HG03139 (cell line): ENCODE measurements around the gene TMEM30B.
"Not testable (repeated sequence)": the region's sequence is repeated elsewhere in the genome, so short reads cannot be mapped to it uniquely, and the experiment has no call there.

Source experiments
- ATAC-seq: cut with Tn5 transposase; IDR thresholded peaks from one replicate; pipeline ENCODE4 v1.9.1; 2021; ENCODE audit not compliant: unreplicated experiment

TMEM30B gene

GRCh38 chr14:61281186-61281947 lies at the start of gene TMEM30B:
Gene TMEM30B (minus strand): TSS chr14:61281338. CDS start chr14:61281147, 191 bp downstream.
- no peak for ATAC-seq

GRCh38 chr14:61330511-61330910 lies 49.4 kb upstream of the TMEM30B start:
- no peak for ATAC-seq

- no peak for ATAC-seq
These were observed 48.4 kb upstream of the TMEM30B start for GRCh38 chr14:61329478-61330051.

GRCh38 chr14:61328626-61329262 lies 47.6 kb upstream of the TMEM30B start:
- no peak for ATAC-seq

GRCh38 chr14:61326847-61327246 lies 45.7 kb upstream of the TMEM30B start:
- no peak for ATAC-seq

GRCh38 chr14:61326146-61326545 lies 45.0 kb upstream of the TMEM30B start:
- ATAC-seq = no peak

- ATAC-seq = no peak
These were observed 44.0 kb upstream of the TMEM30B start for GRCh38 chr14:61325166-61325565.

- ATAC-seq = no peak
These were observed 42.8 kb upstream of the TMEM30B start for GRCh38 chr14:61323970-61324369.

GRCh38 chr14:61322799-61323290 lies 41.7 kb upstream of the TMEM30B start:
- no peak for ATAC-seq

GRCh38 chr14:61322011-61322798 lies 41.1 kb upstream of the TMEM30B start:
- ATAC-seq = no peak

- ATAC-seq = peak; percentile 59
These were observed 40.4 kb upstream of the TMEM30B start, which contains the start of gene PRKCH for GRCh38 chr14:61321385-61322010. Gene PRKCH (plus strand): TSS chr14:61321579. CDS start chr14:61322102, 523 bp downstream.

- ATAC-seq = no peak
These were observed 39.8 kb upstream of the TMEM30B start for GRCh38 chr14:61320806-61321384.

GRCh38 chr14:61320170-61320569 lies 39.0 kb upstream of the TMEM30B start:
- ATAC-seq = not testable (repeated sequence)

GRCh38 chr14:61319706-61320105 lies 38.6 kb upstream of the TMEM30B start:
- no peak for ATAC-seq

GRCh38 chr14:61319086-61319485 lies 37.9 kb upstream of the TMEM30B start:
- no peak for ATAC-seq

- no peak for ATAC-seq
These were observed 34.2 kb upstream of the TMEM30B start for GRCh38 chr14:61315313-61315712.

- ATAC-seq = not testable (repeated sequence)
These were observed 27.6 kb upstream of the TMEM30B start for GRCh38 chr14:61308701-61309100.

GRCh38 chr14:61308198-61308597 lies 27.1 kb upstream of the TMEM30B start:
- ATAC-seq = no peak

- ATAC-seq = no peak
These were observed 23.6 kb upstream of the TMEM30B start for GRCh38 chr14:61304688-61305087.

- no peak for ATAC-seq
These were observed 19.6 kb upstream of the TMEM30B start for GRCh38 chr14:61300754-61301153.
